Loucy (cell line): ENCODE results near the gene PUSL1.

ENCODE experiments used
- CTCF ChIP-seq: fragments of 200-600 bp; sonication (generic); conservative IDR thresholded peaks from 2 replicates; pipeline ENCODE4 v1.5.1; 2014; ENCODE audit warnings: mild to moderate bottlenecking, antibody characterized with exemption, low read length
- EZH2phosphoT487 ChIP-seq: fragments of 200-600 bp; IDR thresholded peaks from 2 replicates; pipeline ENCODE4 v1.6.1; 2018; ENCODE audit warnings: antibody characterized with exemption, mild to moderate bottlenecking, moderate library complexity, borderline replicate concordance

- TF ChIP-seq CTCF (no peak), EZH2phosphoT487 (no peak)
Measured at GRCh38 chr1:1343811-1344421, 35.5 kb downstream of the PUSL1 start.
